ENCODE results near the gene MFNG. TPM values are rescaled to one million over a fixed set of nuclear protein-coding genes. Genes with fewer than 3 reads are reported as not detected.

The MFNG gene
- total RNA-seq, 1 donor from 2014 or later = 3.2 TPM

- Mint-ChIP-seq H3K36me3 (ENCODE audit: insufficient read depth) (no peaks in the 10 kb centered on the region), H3K4me3 (ENCODE audit: low read depth) (peak overlapping the region; percentile 58), H3K27me3 (peaks cover 64% of the 10 kb centered on the region), H3K27ac (no peak overlapping the region), H3K9me3 (ENCODE audit: low read depth) (no peaks in the 10 kb centered on the region), H3K4me1 (ENCODE audit: low read depth) (peaks cover 12% of the 10 kb centered on the region)
- DNase-seq (ENCODE audit: low spot score, unreplicated experiment) = no peak
- TF ChIP-seq CTCF (IDR thresholded peaks at IDR 0.05; ENCODE audit: unreplicated experiment) = no peak
Observed at GRCh38 chr22:37419370-37419968, 66.7 kb downstream of the MFNG start.

Other genes with a start within 250 kb of the MFNG start
- gene RAC2, start 242.1 kb downstream of the MFNG start, total RNA-seq = 1.7 and 1.9 TPM in 2 replicates
- not detected in 2 replicates for gene CYTH4, start 203.9 kb downstream of the MFNG start, total RNA-seq
- gene ELFN2, start 58.9 kb downstream of the MFNG start, total RNA-seq = 0.36 and 0.44 TPM in 2 replicates
- gene CARD10, start 33.0 kb upstream of the MFNG start, total RNA-seq = 44.1 and 46.7 TPM in 2 replicates
- 52.6 TPM in 2 replicates for gene CDC42EP1, start 74.1 kb upstream of the MFNG start, total RNA-seq
- gene LGALS2, start 93.7 kb upstream of the MFNG start, total RNA-seq = 2.7 and 4.3 TPM in 2 replicates
- 121 and 132 TPM in 2 replicates for gene GGA1, start 122.5 kb upstream of the MFNG start, total RNA-seq
- 25.4 and 27.4 TPM in 2 replicates for gene SH3BP1, start 153.3 kb upstream of the MFNG start, total RNA-seq
- gene PDXP, start 172.3 kb upstream of the MFNG start, total RNA-seq = 16.8 and 17.7 TPM in 2 replicates
- gene LGALS1, start 189.3 kb upstream of the MFNG start, total RNA-seq = 0.81 TPM in 1 of 2 replicates, not detected in the other
- 16.4 and 17.1 TPM in 2 replicates for gene NOL12, start 200.0 kb upstream of the MFNG start, total RNA-seq
- gene TRIOBP, start 210.7 kb upstream of the MFNG start, total RNA-seq = 73.0 and 78.7 TPM in 2 replicates